ENCODE data around the gene SELENOH.

Gene SELENOH

DNA sequence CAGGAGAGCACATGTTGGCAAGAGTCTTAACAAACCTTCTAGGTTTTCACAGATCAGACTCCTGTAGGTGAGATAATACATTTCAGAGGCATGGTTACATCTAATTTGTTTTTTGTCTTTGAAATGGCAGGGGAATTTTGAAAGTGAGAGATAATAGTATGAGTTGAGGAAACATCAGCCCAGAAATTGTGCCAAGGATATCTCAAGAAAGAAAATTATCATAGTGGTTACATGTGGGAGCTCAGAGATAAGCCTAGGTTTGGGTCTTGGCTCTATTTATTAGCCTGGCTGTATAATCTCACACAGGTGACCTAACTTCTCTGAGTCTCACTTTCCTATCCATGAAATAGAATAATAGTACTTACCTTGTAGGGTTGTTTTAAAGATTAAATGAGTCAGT lies 9.9 kb downstream of the SELENOH start:
- DNase-seq = no peak

GRCh38 chr11:57751676-57752253 lies 10.5 kb downstream of the SELENOH start, which contains the start of gene BTBD18:
TSS of gene BTBD18 (minus strand) at chr11:57751819. CDS start at chr11:57751188, 631 bp downstream.
- DNase-seq = peak; percentile 8 to 42

DNA sequence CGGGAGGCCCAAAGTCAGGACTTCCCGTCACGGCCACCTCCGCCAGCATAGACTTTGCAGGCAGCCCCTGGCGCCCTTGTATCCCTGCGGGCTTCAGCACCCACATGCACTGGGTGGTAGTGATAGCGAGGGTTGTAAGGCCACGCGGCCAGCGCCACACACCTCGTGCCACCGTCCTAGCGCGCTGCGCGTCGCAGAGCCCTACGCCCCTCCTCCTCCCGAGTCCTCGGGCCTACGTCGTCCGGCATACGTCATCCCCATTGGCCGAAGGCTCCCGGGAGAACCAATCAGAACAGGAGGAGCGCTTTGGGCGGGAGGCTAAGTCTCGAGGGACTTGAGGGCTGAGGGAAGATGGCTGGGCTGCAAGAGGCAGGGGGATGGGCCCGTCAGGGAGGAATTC lies 11.7 kb downstream of the SELENOH start:
- no peak for DNase-seq

DNA sequence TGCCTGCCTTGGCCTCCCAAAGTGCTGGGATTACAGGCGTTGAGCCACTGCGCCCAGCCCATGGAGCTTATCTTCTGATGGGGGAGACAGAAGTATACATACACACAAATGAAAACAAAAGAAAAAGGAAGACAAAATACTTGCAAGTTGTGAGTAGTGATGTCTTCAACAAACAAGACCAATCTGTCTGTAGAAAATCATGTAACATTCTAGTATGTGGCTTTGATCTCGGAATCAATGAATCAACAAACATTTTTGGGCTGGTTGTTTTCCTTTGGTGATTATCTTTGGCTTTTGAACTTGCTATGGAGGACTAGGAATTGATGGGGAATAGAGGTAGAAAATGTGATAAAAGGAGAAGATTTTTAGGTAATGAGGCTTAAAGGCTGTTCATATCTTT lies 16.9 kb downstream of the SELENOH start:
- no peak for DNase-seq

DNA sequence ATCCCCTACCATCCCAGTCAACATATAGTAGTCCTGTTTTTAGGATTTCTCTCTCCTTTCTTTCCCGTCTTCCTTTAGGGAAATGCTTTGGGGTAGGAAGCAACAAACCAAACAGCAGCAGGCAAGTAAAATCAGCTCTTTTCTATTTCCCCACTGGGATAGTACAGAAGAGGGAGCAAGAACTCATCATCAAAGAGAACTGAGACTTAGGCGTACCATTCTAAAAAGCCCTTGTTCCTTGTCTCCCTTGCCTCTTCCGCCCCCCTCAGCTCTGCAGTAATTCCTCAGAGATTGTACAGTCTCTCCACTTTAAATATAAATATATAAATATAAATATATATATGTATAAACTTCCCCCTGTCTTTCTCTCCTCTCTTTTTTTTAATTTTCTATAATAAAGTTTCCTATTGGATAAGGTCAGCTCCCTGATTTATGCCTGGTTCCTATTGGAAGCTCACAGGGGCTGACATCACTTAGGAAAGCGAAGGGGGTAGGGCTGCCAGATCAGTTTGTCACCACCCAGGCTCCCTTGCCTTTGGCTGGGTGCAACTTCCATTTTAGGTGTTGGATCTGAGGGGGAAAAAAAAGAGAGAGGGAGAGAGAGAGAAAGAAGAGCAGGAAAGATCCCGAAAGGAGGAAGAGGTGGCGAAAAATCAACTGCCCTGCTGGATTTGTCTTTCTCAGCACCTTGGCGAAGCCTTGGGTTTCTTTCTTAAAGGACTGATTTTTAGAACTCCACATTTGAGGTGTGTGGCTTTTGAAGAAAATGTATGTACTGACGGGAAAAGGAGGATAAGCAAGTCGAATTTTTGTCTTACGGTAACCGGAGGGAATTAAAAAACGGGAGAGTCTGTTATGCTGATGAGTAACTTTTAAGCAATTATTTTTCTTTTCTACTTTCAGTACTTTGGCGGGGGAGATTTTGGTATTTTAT lies 20.3 kb downstream of the SELENOH start, which contains the start of gene CTNND1:
CTNND1 (plus strand) TSS at position 502 of the 934 bp plus-strand sequence. CDS start 29,677 bp downstream, outside the sequence.
- peak; percentile 77 to 85 for DNase-seq

GRCh38 chr11:57762235-57762861 lies 21.1 kb downstream of the SELENOH start:
- no peak for DNase-seq

- DNase-seq = no peak
Measured at GRCh38 chr11:57763568-57763967, 22.3 kb downstream of the SELENOH start.

DNA sequence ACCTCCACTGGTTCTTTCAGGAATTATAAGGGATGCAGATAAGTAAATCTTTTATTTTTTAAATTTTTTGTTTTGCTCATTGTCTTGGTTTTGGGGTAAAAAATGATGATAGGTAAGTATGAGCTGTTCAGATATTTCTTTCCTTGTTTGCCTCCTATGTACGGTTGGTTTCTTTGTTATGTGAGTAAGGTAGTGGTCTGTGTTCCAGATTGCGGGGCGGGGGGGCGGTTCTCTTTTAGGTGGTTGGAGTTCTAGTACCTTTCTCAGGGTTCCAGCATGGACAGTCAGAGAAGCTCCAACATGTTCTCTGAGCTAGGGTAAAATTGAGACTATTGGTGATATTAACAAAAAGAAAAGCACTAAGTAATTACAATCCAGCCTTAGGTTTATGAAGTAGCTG lies 22.7 kb downstream of the SELENOH start:
- no peak for DNase-seq

GRCh38 chr11:57764566-57764965 lies 23.3 kb downstream of the SELENOH start:
- no peak for DNase-seq

- no peak for DNase-seq
Measured at GRCh38 chr11:57764972-57765371, 23.7 kb downstream of the SELENOH start.

GRCh38 chr11:57770793-57771192 lies 29.5 kb downstream of the SELENOH start:
- DNase-seq = no peak

DNA sequence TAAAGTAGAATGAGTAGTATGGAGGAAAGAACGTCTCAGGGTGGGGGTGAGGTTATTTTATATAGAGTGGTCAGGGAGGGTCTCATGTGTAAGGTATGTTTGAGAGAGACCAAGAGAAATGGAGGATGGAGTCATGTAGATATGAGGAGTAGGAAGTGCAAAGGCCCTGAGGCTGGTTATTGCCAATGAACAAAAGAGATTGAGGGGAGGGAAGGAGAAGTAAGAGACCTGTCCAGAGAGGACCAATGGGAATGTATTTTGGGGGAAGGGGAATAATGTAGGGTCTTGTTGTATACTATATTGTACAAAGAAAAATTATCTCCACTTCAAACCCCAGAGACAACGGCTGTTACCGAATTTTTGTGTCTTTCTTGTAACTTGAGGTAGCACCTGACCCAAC lies 30.1 kb downstream of the SELENOH start:
- no peak for DNase-seq

- DNase-seq = no peak
Measured at GRCh38 chr11:57772562-57772961, 31.3 kb downstream of the SELENOH start.

DNA sequence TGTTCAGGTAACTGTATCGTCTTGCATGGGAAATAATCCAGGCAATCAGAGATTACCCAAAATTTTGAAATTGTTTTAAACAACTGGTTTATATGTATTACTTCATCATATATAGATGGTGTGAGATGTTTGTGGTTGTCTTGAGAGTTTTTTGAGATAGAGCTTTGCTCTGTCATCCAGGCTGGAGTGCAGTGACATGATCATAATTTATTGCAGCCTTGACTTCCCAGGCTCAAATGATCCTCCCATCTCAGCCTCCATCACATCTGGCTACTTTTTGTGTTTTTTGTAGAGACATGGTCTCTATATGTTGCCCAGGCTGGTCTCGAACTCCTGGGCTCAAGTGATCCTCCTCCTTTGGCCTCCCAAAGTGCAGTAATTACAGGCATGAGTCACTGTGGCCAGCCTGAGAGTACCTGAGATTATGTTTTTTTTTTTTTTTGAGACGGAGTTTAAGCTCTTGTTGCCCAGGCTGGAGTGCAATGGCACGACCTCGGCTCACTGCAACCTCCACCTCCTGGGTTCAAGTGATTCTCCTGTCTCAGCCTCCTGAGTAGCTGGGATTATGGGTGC lies 31.8 kb downstream of the SELENOH start:
- DNase-seq = no peak

GRCh38 chr11:57775491-57775890 lies 34.2 kb downstream of the SELENOH start:
- DNase-seq = no peak

- DNase-seq = no peak
Measured at GRCh38 chr11:57776031-57776521, 34.8 kb downstream of the SELENOH start.

DNA sequence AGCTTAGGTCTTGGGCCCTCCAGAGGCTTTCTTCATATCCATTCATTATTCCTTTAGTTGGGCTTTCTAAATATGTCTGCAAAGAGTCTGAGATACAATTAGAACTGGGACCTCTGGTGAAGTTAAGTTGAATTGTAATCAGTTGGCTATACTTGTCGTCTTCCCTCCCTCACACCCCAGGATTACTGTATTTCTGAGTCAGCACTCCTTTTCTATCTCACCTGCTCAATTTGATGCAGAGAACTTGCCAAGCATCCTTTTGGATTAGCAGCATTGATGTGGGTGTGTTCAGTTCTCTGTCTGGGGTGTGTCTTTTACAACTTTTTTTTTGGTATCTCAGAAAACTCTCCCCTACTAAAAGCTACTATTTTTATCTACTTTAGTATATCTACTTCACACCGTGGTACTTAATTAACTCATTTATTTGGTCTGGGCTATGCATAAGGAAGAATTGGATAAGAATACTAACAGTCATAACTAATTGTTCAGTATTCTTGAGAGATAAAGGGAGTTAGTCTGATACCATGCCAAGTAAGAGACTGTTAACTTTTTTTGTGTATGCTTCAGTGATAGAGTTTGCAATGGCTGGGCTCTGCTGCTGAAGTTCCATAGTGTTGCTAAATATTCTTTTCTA lies 35.4 kb downstream of the SELENOH start:
- DNase-seq = no peak

- no peak for DNase-seq
Measured at GRCh38 chr11:57777969-57778317, 36.7 kb downstream of the SELENOH start.

DNA sequence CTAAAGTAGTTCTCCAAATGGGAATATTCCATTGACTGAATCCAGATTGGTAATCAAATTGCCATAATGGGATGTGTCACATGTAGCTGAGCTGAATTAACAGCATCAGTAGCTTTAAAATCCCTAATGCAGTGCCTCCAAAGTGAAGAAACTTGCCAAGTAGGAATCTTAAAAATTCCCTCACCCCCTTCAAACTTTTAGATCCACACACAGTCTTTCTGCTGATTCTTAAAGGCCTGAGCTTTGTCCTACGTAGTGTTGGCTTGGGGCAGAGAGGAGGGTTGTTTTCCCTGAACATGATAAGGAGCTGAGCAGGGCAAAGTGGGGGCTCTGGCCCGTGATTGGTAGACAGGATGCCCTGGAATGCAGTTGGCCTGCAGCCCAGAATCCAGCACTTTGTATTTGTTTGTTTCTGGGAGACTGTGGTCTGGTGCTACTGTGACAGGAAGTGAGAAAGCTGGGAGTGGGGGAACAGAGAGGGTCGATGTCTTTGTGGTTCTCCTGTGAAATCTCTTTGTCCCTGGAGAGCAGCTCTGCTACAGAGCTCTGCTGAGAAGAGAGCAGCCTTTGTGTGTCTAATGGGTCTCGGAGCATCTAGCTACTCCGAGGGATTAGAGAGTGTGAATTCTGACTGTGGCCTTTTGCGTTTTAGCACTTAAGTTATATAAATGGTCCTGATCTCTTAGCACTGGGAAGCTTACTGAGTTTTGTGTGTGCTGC lies 37.2 kb downstream of the SELENOH start:
- DNase-seq = no peak

DNA sequence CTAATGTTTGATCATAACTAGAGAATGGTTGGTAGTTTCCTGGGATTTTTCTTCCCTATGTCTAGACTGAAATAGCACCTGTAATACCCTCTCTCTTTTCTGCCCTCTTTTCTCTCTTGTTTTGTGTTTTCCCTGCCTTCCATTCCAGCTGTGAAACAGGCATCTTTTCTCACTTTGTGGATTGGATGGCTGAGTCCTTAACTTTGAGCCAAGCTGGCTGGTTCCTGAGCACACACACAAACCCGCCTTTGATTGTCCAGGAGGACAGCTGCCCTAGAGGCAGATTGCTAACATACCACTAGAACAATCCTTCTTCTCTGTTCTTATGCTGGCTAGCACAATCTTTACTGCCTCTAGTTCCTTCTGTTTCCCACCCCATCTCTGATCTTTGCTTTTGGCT lies 38.0 kb downstream of the SELENOH start:
- DNase-seq = no peak

GRCh38 chr11:57781529-57781943 lies 40.2 kb downstream of the SELENOH start:
- DNase-seq = no peak

DNA sequence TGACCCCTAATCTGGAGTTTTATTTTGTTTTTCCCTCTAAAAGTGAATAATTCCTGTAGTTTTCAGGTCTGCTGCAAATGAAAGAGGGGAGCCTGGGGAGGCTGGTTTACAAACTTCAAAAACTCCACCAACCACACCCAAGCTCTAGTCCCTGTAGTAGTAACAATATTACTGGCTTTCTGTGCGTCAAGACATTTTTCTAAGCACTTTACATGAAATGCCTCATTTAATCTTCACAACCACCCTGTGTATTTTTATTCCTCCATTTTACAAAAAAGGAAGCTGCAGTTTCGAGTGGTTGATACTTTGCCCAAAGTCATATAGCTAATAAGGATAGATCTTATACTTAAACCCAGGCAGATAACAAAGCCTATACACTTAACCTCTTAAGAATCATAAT lies 43.8 kb downstream of the SELENOH start:
- no peak for DNase-seq

Data from AML-193 (cell line).